GM12878 (cell line): ENCODE measurements around the gene ARAP3. TPM values are rescaled to one million over a fixed set of nuclear protein-coding genes. Genes with fewer than 3 reads are reported as not detected.
A peak's percentile ranks its signal among the peaks of the same experiment; 100 is the strongest.

Experiments used
- ATAC-seq: fragments of 200-7000 bp; cut with Tn5 transposase; 3 replicates; pipeline ENCODE4 v1.9.1; 2020; ENCODE audit warnings: mild to moderate bottlenecking, moderate library complexity
- BruUV-seq: library from RNA; stranded (reverse); fragments of 400-500 nt; replicated peaks from 2 replicates; lab custom pipeline; 2021; lab: Mats Ljungman, UMichigan
- CTCF ChIA-PET: fragments of 300-600 bp; sonication (Branson Sonifier 250); formaldehyde crosslinking; extraction: SDS; loops from one replicate; lab custom pipeline; 2021; ENCODE audit warnings: inconsistent platforms; lab: Yijun Ruan, JAX
- POLR2A ChIA-PET: fragments of 350-600 bp; formaldehyde crosslinking; extraction: SDS; loops from one replicate; lab custom pipeline; 2021; ENCODE audit warnings: inconsistent platforms; lab: Charles Lee
- RAD21 ChIA-PET: fragments of 300-600 bp; sonication (Branson Sonifier 250); formaldehyde crosslinking; loops from one replicate; lab custom pipeline; 2023; ENCODE audit warnings: antibody characterized with exemption; ENCODE audit not compliant: unreplicated experiment; lab: Charles Lee
- SMC1A ChIA-PET: fragments of 300-600 bp; sonication (Branson Sonifier 250); formaldehyde crosslinking; loops from one replicate; lab custom pipeline; 2023; ENCODE audit not compliant: unreplicated experiment, uncharacterized antibody; lab: Charles Lee
- DNase-seq: peaks from one replicate; pipeline ENCODE4 v3.0.0-alpha.2; 2011; ENCODE audit warnings: low read depth, low spot score
- FAIRE-seq: peaks from 3 replicates; lab custom pipeline; 2011; peaks lifted over from hg19 to GRCh38; lab: Jason Lieb, UNC
- H2AFZ ChIP-seq: 2 replicates; pipeline ENCODE4 v1.6.0; 2011; ENCODE audit warnings: low read depth, low read length, control low read depth; ENCODE audit not compliant: control insufficient read depth
- H3K27ac ChIP-seq: 2 replicates; pipeline ENCODE4 v1.5.1; 2011; ENCODE audit warnings: control low read depth; ENCODE audit not compliant: control insufficient read depth, insufficient read depth
- H3K27me3 ChIP-seq, 2 experiments: replicated peaks in 1 of 2; 2 replicates each; pipeline versions ENCODE4 v1.6.0 to v1.6.1; 2011; ENCODE audit warnings: low read length in 1 of 2; ENCODE audit not compliant: control insufficient read depth in 2 of 2, insufficient read depth in 2 of 2
- H3K36me3 ChIP-seq, 2 experiments: 2 replicates each; pipeline ENCODE4 v1.5.1; 2011; ENCODE audit warnings: low read length in 1 of 2; ENCODE audit not compliant: control insufficient read depth in 2 of 2, insufficient read depth in 2 of 2
- H3K4me1 ChIP-seq: 2 replicates; pipeline ENCODE4 v1.6.1; 2011; ENCODE audit warnings: mild to moderate bottlenecking, low read length, moderate library complexity, mixed read lengths; ENCODE audit not compliant: control insufficient read depth, insufficient read depth
- H3K4me2 ChIP-seq: 2 replicates; pipeline ENCODE4 v1.6.0; 2011; ENCODE audit warnings: control low read depth; ENCODE audit not compliant: control insufficient read depth, insufficient read depth
- H3K4me3 ChIP-seq: fragments of 200-600 bp; sonication (generic); 2 replicates; pipeline ENCODE4 v1.5.1; 2016
- H3K79me2 ChIP-seq: 2 replicates; pipeline ENCODE4 v1.6.0; 2011; ENCODE audit warnings: low read length; ENCODE audit not compliant: control insufficient read depth, insufficient read depth
- H3K9ac ChIP-seq: 2 replicates; pipeline ENCODE4 v1.8.0; 2011; ENCODE audit warnings: low read length, control low read depth, mixed read lengths; ENCODE audit not compliant: control insufficient read depth, insufficient read depth
- H3K9me3 ChIP-seq: replicated peaks from 3 replicates; pipeline ENCODE4 v1.5.1; 2011; ENCODE audit warnings: mild to moderate bottlenecking, low read length; ENCODE audit not compliant: control insufficient read depth, insufficient read depth
- H4K20me1 ChIP-seq: 2 replicates; pipeline ENCODE4 v1.6.0; 2011; ENCODE audit not compliant: control insufficient read depth, insufficient read depth
- ASH2L ChIP-seq: fragments of 300-600, 200-600 bp; sonication (generic); IDR thresholded peaks from 2 replicates; pipeline ENCODE4 v1.6.1; 2017; ENCODE audit warnings: low read depth, mild to moderate bottlenecking, borderline replicate concordance
- ETV6 ChIP-seq, 2 experiments: fragments of 450-650 bp in 1 of 2; IDR thresholded peaks in 1 of 2; conservative IDR thresholded peaks in 1 of 2; 2 replicates each; pipeline ENCODE4 v1.6.1; 2014; ENCODE audit warnings: antibody characterized with exemption in 1 of 2, borderline replicate concordance in 1 of 2, low read depth in 1 of 2, mild to moderate bottlenecking in 1 of 2, moderate library complexity in 1 of 2
- MTA2 ChIP-seq: fragments of 450-650 bp; IDR thresholded peaks from 2 replicates; pipeline ENCODE4 v1.6.1; 2016; ENCODE audit warnings: low read depth, mild to moderate bottlenecking, moderate library complexity
- NRF1 ChIP-seq: conservative IDR thresholded peaks from 2 replicates; pipeline ENCODE4 v1.6.1; 2011; ENCODE audit warnings: mild to moderate bottlenecking, low read depth, low read length, improper control_type of control experiment
- POLR2A ChIP-seq: IDR thresholded peaks from 2 replicates; pipeline ENCODE4 v1.6.1; 2011; ENCODE audit warnings: low read depth, mild to moderate bottlenecking, low read length
- SREBF1 ChIP-seq: IDR thresholded peaks from 2 replicates; pipeline ENCODE4 v1.6.1; 2012; ENCODE audit warnings: mild to moderate bottlenecking, low read length
- ZNF207 ChIP-seq: fragments of 450-650 bp; IDR thresholded peaks from 2 replicates; pipeline ENCODE4 v1.6.1; 2014; ENCODE audit warnings: antibody characterized with exemption, mild to moderate bottlenecking, borderline replicate concordance
- ZNF687 ChIP-seq: fragments of 450-650 bp; IDR thresholded peaks from 2 replicates; pipeline ENCODE4 v1.6.1; 2017; ENCODE audit warnings: mild to moderate bottlenecking, moderate library complexity
- ZZZ3 ChIP-seq: IDR thresholded peaks from 2 replicates; pipeline ENCODE4 v1.6.1; 2011; ENCODE audit warnings: low read depth; ENCODE audit not compliant: control insufficient read depth, insufficient read length
- in situ Hi-C: fragments of 300-500 bp; cut with MboI; formaldehyde crosslinking; loops from 9 replicates; pipeline ENCODE4 v1.14.3; 2018; ENCODE audit warnings: mixed read lengths
- intact Hi-C: fragments of 100-400 bp; cut with micrococcal nuclease; formaldehyde crosslinking; loops from one replicate; pipeline ENCODE4 v1.14.2; 2022; ENCODE audit not compliant: unreplicated experiment
- polyA plus RNA-seq, 11 experiments: library from polyadenylated mRNA; depleted of rRNA in 4 of 11; unstranded in 6 of 11; stranded (reverse) in 5 of 11; fragments of >200 nt; fragmentation: Nextera tagmentation in 4 of 11; fragmentation: Illumina TruSeq in 1 of 11; extraction: Ambion mirVana in 4 of 11; extraction: Trizol in 1 of 11; gene quantifications; 1 replicate in 1 of 11; 2 replicates in 10 of 11; pipeline versions ENCODE4 v1.2.1 to v1.2.3, GENCODE V29; 2011 to 2016; ENCODE audit warnings: inconsistent platforms in 2 of 11, missing spikeins in 2 of 11, low read depth in 1 of 11
- total RNA-seq, 4 experiments: library from RNA; depleted of rRNA in 3 of 4; stranded (reverse); fragments of >200 nt in 3 of 4; fragmentation: Illumina TruSeq in 1 of 4; extraction: Trizol in 1 of 4; gene quantifications; 2 replicates each; pipeline versions ENCODE4 v1.2.1 to v1.2.3, GENCODE V29; 2013 to 2021

ARAP3 gene
- total and polyA plus RNA-seq, 10 of the 15 experiments (the other 5 are each of a cell fraction or from before 2014, with no cell fraction given), result 0.01 to 0.08 TPM; not detected in 8

- ChIA-PET SMC1A (no interaction called here), POLR2A (interaction anchor here (2.0 kb wide), 1 partner anchor 13 kb away, joined by 5 read pairs; the partner anchor contains the start of genes HDAC3 and RELL2), RAD21 (no interaction called here), CTCF (interaction anchor here (1.4 to 2.1 kb wide), 2 partner anchors 13 to 33 kb away, joined by 5 to 13 read pairs; partner anchors contain the start of genes HDAC3 and RELL2)
- Histone ChIP-seq H3K4me1 (peaks cover 8% of the 10 kb centered on the region), H3K9me3 (no peaks in the 10 kb centered on the region), H3K27me3 (no peaks in the 10 kb centered on the region), H3K4me3 (no peak overlapping the region), H2AFZ (no peak overlapping the region), H4K20me1 (no peaks in the 10 kb centered on the region), H3K9ac (no peak overlapping the region), H3K4me2 (no peak overlapping the region), H3K36me3 (no peaks in the 10 kb centered on the region), H3K27ac (no peak overlapping the region), H3K79me2 (no peaks in the 10 kb centered on the region)
- TSS peak; percentile 54 for BruUV-seq
- intact Hi-C loops, result no loop called here
- TF ChIP-seq ZZZ3 (no peak), ASH2L (no peak), ZNF687 (no peak), NRF1 (no peak), MTA2 (no peak), POLR2A (no peak), ETV6 (conservative IDR thresholded peaks at IDR 0.05 in 1 of 2, IDR thresholded peaks at IDR 0.05 in 1 of 2; ENCODE audit: borderline replicate concordance in 1 of 2, low read depth in 1 of 2) (no peak), ZNF207 (no peak), SREBF1 (no peak)
- DNase-seq (no peak), FAIRE-seq (no peak), ATAC-seq (no peak)
- in situ Hi-C loops, result no loop called here
Measured at GRCh38 chr5:141649972-141650371, 32.1 kb downstream of the ARAP3 start.
